ENCODE data around the gene GRAMD4.

Gene GRAMD4

DNA sequence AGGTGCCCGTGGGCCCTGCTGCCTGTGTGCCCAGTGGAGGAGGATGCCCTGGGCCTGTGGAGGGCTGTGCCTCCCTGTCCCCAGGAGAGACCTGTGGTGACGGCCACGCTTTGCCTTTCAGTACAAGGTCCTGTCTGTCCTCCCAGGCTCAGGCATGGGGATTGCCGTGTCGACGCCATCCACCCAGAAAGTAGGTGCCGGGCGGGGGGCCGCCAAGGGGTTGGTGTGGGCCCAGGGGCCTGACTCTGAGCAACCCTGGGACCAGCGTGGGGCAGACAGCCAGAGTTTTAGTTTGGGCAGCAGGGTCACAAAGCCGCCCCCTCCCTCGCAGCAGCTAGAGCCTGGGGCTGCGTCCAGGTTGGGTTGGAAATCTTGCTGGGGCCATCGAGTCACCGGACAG lies 56.3 kb downstream of the GRAMD4 start:
- DNase-seq, result no peak

DNA sequence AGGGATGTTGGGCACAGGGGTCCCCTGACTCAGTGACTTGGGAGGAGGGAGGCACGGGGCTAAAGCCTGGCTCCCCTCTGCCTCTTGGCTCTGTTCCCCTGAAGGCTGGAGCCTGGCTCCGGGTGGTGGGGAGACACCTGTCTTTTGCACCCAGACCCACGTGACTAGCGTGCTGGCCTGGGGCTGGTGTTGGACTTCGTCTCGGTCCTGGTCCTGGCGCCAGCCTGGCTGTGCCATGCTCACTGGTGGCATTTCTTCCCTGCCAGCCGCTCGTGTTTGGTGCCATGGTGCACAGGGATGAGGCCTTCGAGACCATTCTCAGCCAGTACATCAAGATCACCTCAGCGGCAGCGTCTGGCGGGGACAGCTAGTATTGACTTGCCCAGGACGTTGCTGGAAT lies 56.7 kb downstream of the GRAMD4 start:
- no peak for DNase-seq

DNA sequence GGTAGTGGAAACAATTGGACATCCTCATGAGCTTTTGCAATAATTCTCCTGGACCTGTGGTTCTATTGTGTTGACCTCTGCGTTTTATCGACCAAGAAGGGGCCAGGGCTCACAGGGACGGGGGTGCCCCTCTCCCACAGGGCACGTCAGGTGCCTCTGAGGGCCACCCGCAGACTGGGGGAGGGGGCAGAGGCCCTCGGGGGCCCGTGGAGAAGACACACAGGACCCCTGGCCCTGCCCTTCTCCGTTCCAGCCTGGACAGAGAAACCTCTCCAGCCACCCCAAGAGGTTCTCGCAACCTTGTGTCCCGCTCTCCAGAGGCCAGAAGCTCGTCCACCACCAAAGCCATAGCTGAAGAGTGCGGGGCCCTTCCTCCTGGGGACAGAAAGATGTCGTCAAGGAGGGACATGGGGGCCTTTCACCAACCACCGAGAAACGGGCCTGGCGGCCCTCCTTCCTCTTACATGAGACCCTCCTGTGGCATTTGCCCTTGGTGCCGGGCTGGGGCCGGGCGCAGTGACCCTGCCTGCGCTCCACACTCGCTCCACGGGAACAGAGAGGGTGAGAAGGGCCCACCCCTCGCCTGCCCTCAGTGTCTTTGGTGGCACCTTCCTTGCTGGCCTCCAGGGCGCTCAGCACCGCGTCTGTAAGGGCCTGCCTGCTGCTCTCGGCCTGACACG lies 57.3 kb downstream of the GRAMD4 start:
- DNase-seq, result no peak

DNA sequence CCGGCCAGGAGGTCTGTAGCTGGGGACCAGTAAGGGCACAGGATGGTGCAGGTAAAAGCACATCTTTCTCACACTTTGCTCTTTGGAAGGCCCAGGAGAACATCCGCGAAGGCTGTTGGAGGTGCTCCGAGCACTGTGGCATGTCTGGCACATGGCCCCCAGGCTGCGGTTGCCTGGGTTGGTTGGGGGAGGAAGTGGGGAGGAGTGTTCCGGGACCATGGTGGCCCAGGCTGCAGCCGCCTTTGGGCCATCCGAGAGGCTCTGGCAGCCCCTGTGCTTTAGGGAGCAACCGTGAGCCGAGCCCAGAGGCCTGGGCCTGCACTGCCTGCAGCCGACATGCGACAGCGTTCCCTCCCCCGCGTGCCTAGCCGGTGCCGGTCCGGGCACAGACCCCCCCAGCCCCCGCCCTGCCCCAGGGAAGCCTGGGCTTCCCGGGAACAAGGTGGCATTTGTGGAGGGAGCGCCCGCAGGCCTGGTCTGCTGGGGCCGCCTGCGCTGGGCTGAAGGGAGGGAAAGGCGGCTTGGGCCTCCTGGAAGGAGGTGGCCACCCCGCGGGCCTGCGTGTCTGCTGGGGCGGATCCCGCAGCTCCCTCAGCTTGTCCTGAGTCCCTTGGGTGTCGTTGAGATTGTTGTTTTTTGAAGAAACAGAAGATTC lies 57.9 kb downstream of the GRAMD4 start:
- DNase-seq, result peak; percentile 55

DNA sequence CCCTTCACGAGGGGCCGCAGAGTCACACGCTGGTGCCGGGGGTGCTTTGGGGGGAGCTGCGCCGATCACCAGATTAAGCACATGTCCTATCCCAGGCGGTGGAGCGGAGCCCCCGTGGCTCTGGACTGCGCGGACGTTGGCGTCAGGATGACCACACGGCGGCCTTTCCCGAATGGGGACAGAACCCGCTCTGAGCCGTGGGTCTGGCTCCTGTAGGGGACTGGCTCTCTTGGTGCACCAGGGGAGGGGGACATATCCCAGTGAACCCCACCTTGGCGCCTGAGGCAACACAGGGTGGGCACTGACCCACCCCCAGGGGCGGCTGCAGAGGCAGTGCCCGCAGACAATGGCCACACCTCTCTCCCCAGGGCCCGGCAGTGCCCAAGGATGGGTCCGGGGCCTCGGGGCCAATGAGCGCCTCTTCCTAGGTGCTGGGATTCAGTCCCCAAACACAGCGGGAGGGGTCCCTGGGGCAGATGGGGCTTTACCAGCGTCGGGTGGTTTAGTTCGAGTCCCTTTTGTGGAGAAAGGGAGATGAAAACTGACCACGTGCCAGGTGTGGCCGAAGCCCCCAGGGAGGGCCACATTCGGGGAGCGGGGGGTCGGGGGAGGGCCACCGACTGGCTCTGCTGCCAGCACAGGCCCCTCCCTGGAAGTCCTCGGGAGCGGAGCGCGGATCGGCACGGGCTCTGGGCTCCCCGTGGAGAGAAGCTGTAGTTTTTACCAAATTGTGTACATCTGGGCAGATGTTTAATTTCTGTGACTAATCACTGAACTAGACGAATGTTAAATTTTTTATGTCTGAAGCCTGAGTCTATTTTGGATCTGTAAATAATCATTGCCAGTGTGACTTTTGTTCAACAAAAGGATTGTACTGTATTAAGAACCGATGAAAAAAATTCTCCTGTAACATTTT lies 58.9 kb downstream of the GRAMD4 start:
- DNase-seq, result no peak

DNA sequence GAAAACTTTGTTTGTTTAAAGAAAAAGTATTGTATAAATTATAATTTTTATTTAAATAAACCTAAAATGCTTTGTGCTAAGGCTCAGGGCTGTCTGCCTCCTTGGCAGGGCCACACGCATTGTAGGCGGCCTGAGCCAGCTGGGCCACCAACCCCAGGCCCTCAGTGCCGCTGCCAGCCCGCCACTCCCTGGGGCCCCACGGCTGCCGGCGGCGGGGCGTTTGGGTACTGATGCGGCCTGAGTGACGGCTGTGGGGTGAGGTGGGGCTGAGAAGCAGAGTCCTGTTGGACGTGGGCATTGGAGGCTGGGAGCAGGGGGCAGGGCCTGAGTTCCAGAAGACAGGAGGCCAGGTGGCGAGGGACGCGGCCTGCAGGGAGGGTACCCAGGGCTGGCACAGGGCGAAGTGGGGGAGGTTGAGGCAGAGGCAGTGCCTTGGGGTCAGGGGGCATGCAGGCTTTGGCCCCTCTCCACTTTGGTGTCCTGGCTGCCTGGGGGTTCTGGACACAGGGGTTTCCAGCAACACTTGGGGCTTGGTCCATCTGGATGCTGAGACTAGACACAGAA lies 59.6 kb downstream of the GRAMD4 start:
- DNase-seq, result no peak

DNA sequence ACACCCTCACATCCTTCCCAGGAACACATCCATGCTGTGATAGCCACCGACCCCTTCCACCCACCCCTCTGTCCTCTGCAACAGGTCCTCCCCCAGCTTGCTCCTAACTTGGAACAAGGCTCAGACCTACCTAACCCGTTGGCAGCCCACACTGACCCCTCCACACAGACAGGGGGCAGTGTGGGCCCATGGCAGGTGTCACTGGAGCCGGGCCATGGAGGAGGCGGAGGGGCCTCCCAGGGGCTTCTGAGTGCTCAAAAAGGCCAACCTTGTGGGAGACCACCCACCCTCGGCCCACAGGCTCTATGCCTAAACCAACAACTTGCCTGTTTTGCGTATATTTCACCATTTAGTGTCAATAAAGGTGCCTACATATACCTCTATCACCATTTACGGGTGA lies 60.8 kb downstream of the GRAMD4 start:
- peak; percentile 64 for DNase-seq

DNA sequence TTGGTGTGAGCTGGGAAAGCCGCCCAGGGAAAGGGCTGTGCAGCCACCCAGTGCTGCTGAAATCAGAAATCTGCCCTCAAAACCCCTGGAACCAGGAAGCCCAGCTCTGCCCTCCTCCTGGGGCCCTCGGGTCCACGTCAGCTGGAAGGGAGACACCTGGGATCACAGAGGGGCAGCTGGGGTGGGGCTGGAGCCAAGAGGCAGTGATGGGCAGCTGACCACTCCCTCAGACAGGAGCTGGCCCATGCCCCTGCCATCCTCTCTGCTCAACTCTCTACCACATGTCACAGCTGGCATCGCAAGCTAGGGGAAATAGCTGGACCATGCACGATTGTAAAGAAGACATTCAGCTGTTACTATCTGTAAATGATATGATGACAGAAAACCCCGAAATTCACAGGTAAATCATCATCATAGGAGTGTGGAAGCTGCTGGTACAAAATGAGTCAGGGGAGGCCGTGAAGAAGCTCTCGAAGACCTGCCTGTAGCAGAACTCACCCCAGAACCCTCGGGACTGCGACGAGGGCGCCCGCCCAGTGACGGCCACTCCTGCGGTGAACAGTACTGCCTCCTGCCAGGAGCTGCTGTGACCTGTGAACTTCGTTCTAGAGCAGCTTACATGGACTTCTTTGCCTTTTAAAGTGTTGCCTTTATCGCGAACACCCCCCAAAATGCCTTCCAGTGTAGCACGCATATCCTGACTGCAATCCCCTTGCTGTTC lies 62.0 kb downstream of the GRAMD4 start:
- DNase-seq, result no peak

DNA sequence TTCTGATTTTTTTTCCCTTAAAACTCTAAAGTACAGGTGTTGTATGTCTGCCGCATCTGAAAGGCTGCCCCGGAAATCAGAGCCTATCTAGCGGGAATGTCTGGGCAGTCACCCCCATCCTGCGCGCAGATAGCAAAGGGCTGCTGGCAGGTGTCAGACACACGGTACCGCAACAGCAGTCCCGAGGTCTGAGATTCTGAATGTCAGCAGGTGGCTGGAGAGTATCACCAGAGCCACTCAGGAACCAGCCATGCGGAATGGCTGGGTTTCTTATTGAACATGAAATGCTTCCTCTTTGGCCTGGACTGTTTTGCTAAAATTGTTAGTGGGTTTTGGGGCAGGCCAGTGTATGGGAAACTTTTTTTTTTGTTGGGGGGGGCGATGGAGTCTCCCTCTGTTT lies 64.5 kb downstream of the GRAMD4 start:
- no peak for DNase-seq

DNA sequence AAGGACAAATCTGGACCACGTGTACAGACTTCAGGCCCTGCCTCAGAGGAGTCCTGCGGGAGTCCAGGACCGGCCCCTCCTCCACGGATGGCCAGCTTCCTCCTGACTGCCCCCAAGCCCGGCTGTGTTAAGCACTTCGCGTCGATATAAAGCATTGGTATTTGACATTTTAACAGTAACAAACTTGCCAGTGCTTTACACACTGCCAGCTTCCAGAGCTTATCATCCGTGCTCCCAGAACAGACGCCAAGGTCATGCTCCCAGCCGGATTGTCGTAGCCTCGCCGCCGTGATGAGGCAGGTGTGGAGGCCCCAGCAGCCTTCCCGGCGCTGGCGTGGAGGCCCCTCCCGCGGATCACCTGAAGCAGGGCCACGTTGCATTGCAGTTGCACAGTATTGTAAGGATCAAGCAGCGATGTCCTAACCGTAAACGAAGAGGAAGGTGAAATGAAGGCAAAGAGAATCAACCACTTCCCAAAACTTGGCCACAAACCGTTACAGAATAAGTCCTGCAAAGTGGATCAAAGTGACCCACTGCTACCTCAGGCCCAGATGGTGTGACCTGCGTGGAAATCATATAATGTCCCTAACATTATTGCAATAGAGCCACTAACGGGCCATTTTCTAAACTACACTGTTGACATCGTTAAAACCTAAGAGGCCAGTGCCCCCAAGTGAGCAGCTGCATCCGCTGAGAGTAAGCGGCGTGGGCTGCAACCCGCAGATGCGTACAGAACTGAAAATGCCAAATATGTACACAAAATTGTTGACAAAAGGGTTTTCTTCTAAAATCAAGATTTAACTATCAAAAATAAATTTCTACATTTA lies 66.2 kb downstream of the GRAMD4 start:
- DNase-seq, result peak; percentile 62

DNA sequence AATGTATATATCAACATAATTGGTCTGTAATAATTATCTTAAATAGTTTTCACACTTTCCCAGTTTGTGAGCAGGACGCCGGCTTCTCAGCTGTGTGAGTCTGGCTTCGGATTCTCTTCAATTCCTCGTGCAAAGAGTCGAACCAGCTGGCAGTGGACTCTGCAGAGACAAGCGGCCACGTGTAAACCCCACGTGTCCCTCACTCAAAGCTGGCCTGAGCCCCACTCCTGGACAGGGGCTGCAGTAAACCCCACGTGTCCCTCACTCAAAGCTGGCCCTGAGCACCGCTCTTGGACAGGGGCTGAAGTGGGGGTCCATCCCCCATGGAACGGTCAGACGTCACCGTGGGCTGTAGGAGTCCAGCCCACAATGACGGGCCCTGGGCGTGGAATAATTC lies 66.9 kb downstream of the GRAMD4 start:
- no peak for DNase-seq

DNA sequence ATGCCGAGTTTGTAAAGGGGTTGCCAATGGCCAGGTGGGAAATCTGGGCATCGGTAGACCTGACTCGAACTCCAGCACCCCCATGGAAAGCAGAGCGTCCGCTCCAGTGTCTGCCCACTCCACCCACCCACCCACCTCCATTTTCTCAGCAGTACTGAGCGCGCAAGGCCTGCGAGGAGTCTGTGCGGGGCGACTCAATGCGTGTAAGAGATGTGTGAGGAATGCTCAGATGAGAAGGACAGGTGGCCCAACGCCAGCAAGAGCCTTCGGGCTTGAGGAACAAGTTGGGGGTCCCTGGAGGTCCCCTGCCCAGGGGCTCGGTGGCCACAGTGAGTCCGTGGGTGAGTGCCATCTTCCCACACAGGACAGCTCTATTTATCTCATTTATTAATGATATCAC lies 67.3 kb downstream of the GRAMD4 start:
- no peak for DNase-seq

DNA sequence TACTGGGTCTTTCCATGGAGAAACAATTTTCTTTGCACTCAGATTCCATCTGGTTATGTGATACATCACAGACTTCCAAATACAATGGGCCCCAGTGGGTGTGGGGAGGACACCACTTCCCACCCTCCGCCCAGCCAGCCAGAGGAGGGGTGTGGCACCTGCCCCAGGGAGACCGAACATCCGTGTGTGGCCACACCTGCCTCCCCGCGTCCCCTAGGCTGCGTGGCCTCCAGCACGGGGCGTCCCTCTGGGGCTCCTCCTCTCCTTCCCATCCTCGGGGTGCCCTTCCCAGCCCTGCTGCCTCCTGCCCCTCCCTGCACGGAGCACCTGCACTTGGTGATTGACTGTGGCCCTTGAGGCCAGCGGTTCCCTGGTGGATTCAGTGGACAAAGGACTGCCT lies 68.8 kb downstream of the GRAMD4 start:
- no peak for DNase-seq

DNA sequence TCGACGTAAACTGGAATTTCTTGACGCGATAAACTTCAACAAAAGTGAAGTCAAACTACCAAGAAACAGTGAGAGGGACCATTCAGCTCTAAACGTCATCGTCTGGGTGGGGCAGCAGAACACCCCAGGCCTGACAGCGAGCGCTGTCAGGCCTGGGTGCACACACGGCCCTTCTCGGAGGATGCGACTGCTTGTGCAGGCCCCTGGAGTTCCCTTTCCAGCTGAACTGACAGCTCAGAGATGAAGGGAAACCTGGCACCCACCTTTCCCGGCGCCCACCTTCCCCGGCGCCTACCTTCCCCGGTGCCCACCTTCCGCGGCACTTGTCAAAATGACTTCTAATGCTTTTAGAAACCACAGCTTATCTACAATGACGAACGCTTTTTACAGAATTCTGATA lies 70.0 kb downstream of the GRAMD4 start:
- no peak for DNase-seq

DNA sequence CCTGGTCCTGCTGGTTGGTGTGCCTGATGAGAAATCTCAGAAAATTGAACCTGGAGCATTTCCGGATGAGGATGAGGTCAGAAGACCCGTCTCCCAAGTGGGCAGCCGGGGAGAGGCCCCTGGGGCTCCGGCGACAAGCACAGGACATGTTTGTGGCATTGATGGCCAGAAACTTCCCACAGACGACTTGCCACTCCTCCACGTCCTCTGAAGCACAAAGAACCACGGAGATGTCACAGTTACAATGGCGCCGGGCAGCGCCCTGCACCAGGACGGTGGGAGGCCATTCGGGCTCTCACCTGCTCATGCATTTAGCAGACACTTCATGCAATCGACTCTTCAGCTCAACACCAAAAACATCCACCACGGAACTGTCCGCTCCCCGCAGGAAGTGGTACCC lies 71.4 kb downstream of the GRAMD4 start:
- no peak for DNase-seq

DNA sequence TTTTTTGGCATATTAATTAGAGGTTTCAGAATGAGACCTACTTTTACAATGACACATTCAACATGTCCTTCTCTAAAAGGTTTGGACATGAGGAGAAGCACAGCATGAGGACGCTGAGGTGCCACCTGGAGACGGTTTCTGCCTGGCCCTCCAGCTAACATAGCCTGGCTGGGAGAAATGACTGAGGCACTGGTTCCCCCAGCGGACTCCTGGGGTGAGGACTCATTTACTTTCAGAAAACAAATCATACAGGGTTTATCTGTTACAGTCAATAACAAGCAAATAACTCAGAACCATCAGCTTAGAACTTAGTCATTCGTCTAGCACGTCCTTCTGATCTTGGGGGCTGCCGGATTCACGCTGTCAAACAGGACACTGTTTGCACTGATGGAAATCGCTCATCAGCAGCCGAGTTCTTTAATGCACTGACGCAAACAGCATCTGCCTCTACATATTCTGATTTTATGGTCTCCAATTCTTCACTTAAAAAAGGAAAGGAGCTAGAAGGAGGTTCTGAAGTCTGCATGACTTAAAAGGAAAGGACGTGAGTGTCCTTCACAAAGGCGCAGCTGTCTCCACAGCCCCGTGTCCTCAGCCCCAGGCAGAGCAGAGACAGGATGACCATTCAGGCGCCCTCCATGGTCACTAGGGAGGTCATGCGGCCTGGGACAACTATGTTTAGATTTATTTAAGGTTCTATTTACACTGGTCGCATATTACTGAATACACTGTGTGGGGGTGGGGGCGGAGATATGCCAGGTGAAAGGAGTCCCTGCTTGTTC lies 73.6 kb downstream of the GRAMD4 start:
- no peak for DNase-seq

DNA sequence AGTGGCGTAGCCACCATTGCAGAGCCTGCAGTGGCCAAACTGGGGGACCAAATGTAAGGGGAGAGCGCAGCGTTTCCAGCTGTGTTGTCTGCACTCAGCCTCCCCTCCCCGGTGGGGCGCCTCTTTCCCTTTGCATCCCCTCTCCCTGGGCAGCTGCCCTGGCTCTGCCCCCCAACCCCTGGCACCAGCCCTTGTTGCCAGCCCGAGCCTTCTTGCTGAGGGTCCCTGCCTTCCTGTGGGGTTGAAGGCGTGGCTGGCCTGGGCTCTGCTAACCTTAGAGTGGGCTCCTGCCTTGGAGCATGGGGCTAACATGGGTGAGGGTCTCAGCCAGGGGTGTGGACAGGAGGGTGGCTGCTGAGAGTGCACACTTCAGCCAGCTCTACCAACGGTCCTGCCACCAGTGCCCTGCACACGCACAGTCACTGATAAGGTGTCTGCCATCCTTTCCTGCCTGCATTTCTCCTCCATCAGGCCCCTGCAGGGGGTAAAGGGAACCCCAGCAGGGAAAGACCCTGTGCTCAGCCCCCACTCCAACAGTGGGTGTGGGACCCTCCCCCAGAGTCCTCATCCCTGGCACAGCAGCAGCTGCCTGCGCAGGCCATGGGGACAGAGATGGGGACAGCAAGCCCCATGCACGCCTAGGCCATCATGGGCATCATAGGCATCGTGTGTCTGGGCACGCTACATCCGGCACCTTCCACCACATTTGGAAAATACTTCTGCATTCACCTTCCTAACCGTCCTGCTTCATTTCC lies 74.4 kb downstream of the GRAMD4 start:
- DNase-seq, result no peak

DNA sequence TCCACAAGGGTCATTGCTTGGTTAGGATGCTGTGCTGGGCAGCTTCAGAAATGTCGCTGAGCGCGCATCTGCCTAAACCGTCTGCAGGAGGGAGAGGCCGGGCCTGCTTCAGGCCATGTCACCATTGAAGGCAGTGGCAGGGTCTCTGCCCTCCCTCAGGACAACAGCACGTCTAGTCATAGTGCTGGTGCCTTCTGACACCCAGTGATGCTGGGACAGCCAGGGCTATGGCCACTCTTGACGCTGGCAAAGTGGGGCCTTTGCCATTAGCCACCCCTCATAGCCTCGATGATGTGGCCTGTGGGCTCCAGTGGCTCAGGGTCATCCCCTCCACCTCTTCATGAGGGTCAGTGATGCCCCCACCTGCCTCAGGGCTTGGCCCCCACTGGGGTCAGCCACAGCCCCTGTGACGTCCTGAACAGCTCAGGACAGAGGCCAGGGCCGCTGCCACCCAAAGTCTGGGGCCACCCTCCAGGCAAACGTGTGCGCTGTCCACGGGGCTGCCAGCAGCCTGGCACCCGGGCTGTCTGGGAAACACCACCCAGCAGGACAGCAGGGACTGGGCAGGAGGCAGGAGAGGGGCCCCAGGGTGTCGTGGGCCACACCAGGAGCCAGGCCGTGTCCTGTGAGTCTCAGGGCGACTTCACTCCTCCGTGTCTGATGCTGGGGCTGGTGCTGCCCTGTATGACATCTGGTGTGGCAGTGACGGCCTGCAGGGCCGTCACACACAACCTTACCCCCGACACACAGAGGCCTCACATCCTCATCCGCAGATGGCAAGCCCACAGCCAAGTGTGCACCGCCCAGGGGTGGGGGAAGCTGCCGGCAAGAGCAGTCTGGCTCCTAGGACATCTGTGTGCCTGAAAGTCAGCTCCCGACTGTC lies 75.4 kb downstream of the GRAMD4 start:
- DNase-seq, result no peak

DNA sequence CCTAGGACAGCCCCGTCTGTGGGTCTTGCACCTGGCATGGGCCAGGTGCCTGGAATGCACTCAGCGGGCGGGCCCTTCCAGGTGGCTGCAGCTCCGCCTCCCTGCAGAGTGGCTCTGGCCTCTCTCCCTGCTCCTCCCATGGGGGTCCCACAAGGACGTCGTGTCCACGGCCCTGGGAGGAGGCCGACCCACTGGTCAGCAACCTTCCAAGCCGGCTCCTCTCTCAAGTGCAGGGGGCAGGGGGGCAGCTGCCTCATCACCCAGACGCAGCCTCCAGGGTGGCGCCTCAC lies 76.0 kb downstream of the GRAMD4 start:
- DNase-seq, result no peak

DNA sequence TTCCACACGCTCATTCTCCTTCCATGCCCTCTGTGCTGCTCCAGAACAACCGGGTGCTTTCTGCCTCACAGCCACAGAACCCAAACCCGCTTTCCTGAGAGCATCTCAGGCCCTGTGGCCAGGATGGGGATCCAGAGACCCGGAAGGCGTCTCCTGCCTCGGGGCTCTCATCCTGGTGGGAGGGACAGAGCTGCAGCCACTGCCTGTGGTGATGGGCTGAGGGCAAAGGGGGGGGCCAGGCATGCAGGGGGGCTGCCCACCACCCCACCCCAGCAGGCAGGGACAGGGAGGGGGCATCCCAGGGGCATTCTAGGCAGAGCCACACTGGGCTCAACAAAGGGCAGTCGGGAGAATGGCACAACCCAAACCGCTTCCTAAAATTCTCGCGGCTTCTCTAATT lies 76.4 kb downstream of the GRAMD4 start:
- no peak for DNase-seq
